K562 (cell line): ENCODE measurements around the gene GASK1A.

Experiments
- GATAD2B ChIP-seq: fragments of 450-650 bp; IDR thresholded peaks from 2 replicates; pipeline ENCODE4 v1.6.1; 2017; ENCODE audit warnings: mild to moderate bottlenecking, borderline replicate concordance
- SRF ChIP-seq, 2 experiments: fragments of 250-450, 450-650 bp in 1 of 2; sonication (Bioruptor Pico) in 1 of 2; sonication (generic) in 1 of 2; formaldehyde crosslinking; IDR thresholded peaks; 2 replicates each; pipeline versions ENCODE4 v1.5.0 to v1.5.1; 2020 to 2022; ENCODE audit warnings: mild to moderate bottlenecking in 1 of 2, missing genetic modification reagents in 1 of 2

DNA sequence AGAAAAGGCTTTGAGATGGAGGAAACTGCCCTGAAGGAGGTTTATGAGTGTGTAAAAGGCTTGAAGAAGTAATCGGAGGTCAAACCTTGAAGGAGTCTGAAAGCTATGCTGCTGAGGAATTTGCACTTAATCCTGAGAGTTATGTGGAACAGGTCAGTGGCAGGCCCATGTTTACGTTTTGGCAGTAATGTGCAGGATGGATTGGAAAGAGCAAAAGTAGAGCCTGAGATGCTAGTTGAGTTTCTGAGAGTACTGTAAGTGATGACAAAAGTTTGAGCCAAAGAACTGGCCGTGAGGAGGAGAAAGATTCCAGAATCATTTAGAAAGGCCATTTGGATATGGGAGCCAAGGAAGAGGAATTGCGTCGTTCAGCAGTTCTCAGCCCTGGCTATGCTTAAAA, 3.2 kb upstream of the GASK1A start:
- TF ChIP-seq SRF (CRISPR knock-in tag; IDR thresholded peaks at IDR 0.05) (no peak), GATAD2B (no peak)
